H1 (cell line): Measurements from ENCODE around the gene TMEM163. TPM values are rescaled to one million over a fixed set of nuclear protein-coding genes. Genes with fewer than 3 reads are reported as not detected.

Experiments used
- CTCF ChIA-PET: fragments of 300-600 bp; sonication (Branson Sonifier 250); formaldehyde crosslinking; loops from one replicate; lab custom pipeline; 2021; ENCODE audit not compliant: partially characterized antibody; lab: Charles Lee
- POLR2A ChIA-PET: fragments of 300-600 bp; sonication (Branson Sonifier 250); formaldehyde crosslinking; loops from one replicate; lab custom pipeline; 2021; ENCODE audit warnings: inconsistent platforms; ENCODE audit not compliant: partially characterized antibody; lab: Charles Lee
- DNase-seq, 2 experiments: peaks; one replicate each; pipeline versions ENCODE4 v3.0.0 to v3.0.0-alpha.2; 2010 to 2022; ENCODE audit warnings: low spot score in 2 of 2, low read depth in 1 of 2, mixed read lengths in 1 of 2
- FAIRE-seq: peaks from 2 replicates; lab custom pipeline; 2011; peaks lifted over from hg19 to GRCh38; lab: Jason Lieb, UNC
- H2AFZ ChIP-seq: 2 replicates; pipeline ENCODE4 v1.8.1; 2012; ENCODE audit warnings: low read length, inconsistent platforms
- H2AK5ac ChIP-seq: 2 replicates; pipeline ENCODE4 v1.6.1; 2013; ENCODE audit warnings: low read depth, low read length
- H2BK120ac ChIP-seq: replicated peaks from 2 replicates; pipeline ENCODE3; 2013; ENCODE audit warnings: low read depth, low read length, inconsistent platforms
- H2BK12ac ChIP-seq: 2 replicates; pipeline ENCODE4 v1.6.1; 2013; ENCODE audit warnings: low read depth, low read length
- H2BK15ac ChIP-seq: 2 replicates; pipeline ENCODE4 v1.6.1; 2013; ENCODE audit warnings: low read length
- H2BK20ac ChIP-seq: 2 replicates; pipeline ENCODE4 v1.6.1; 2013; ENCODE audit warnings: low read length
- H2BK5ac ChIP-seq: 2 replicates; pipeline ENCODE4 v1.6.1; 2013; ENCODE audit warnings: low read depth, low read length
- H3K14ac ChIP-seq: 2 replicates; pipeline ENCODE4 v1.6.1; 2013; ENCODE audit warnings: inconsistent platforms; ENCODE audit not compliant: insufficient read length
- H3K18ac ChIP-seq: 2 replicates; pipeline ENCODE4 v1.6.1; 2013; ENCODE audit warnings: low read length; ENCODE audit errors: extremely low read depth
- H3K23ac ChIP-seq: 2 replicates; pipeline ENCODE4 v1.6.1; 2013; ENCODE audit warnings: inconsistent platforms; ENCODE audit not compliant: insufficient read length
- H3K23me2 ChIP-seq: 2 replicates; pipeline ENCODE4 v1.6.1; 2013; ENCODE audit warnings: low read depth, low read length
- H3K27ac ChIP-seq: 2 replicates; pipeline ENCODE4 v1.6.1; 2011; ENCODE audit warnings: low read depth, low read length, inconsistent platforms
- H3K27me3 ChIP-seq, 4 experiments: replicated peaks in 1 of 4; 1 replicate in 1 of 4; 2 replicates in 3 of 4; pipeline versions ENCODE4 v1.6.1 to v1.8.1; 2011 to 2013; ENCODE audit warnings: low read length in 3 of 4, mild to moderate bottlenecking in 3 of 4, inconsistent platforms in 2 of 4, mixed read lengths in 2 of 4, moderate library complexity in 1 of 4; ENCODE audit not compliant: control insufficient read depth in 3 of 4, insufficient read depth in 3 of 4; ENCODE audit errors: extremely low read depth in 1 of 4
- H3K36me3 ChIP-seq, 4 experiments: 2 replicates each; pipeline versions ENCODE4 v1.6.1 to v1.8.1; 2011 to 2013; ENCODE audit warnings: mild to moderate bottlenecking in 4 of 4, low read length in 3 of 4, moderate library complexity in 2 of 4, control low read depth in 1 of 4, inconsistent platforms in 1 of 4; ENCODE audit not compliant: insufficient read depth in 4 of 4, control insufficient read depth in 2 of 4
- H3K4ac ChIP-seq: replicated peaks from 2 replicates; pipeline ENCODE3; 2013; ENCODE audit warnings: low read length, low read depth, mixed read lengths, inconsistent platforms; ENCODE audit not compliant: insufficient read length
- H3K4me1 ChIP-seq, 4 experiments: replicated peaks in 1 of 4; 1 replicate in 1 of 4; 2 replicates in 3 of 4; pipeline versions ENCODE4 v1.6.1 to v1.8.1; 2011 to 2013; ENCODE audit warnings: low read length in 3 of 4, inconsistent platforms in 2 of 4, mixed read lengths in 1 of 4; ENCODE audit not compliant: insufficient read depth in 4 of 4, control insufficient read depth in 3 of 4
- H3K4me2 ChIP-seq, 2 experiments: 2 replicates each; pipeline versions ENCODE4 v1.6.1 to v1.8.1; 2011 to 2013; ENCODE audit warnings: low read depth in 2 of 2, low read length in 2 of 2, control low read depth in 1 of 2, inconsistent platforms in 1 of 2, mild to moderate bottlenecking in 1 of 2; ENCODE audit not compliant: insufficient read depth in 1 of 2
- H3K4me3 ChIP-seq, 4 experiments: fragments of 200-600, 300-600 bp in 1 of 4; sonication (generic), shearing (Covaris generic), sonication (Bioruptor Twin) in 1 of 4; 2 replicates each; pipeline versions ENCODE4 v1.5.1 to v1.8.1; 2011 to 2016; ENCODE audit warnings: low read length in 4 of 4, low read depth in 3 of 4, control low read depth in 2 of 4, inconsistent platforms in 2 of 4, mild to moderate bottlenecking in 2 of 4, mixed read lengths in 1 of 4, moderate library complexity in 1 of 4; ENCODE audit not compliant: insufficient read depth in 2 of 4; ENCODE audit errors: extremely low read depth in 1 of 4
- H3K56ac ChIP-seq: replicated peaks from 2 replicates; pipeline ENCODE3; 2013; ENCODE audit warnings: low read depth, mild to moderate bottlenecking, mixed read lengths, low read length, inconsistent platforms; ENCODE audit not compliant: insufficient read length
- H3K79me1 ChIP-seq: 2 replicates; pipeline ENCODE4 v1.6.1; 2013; ENCODE audit warnings: low read depth, low read length, control low read depth
- H3K79me2 ChIP-seq, 2 experiments: 2 replicates each; pipeline versions ENCODE4 v1.6.1 to v1.8.1; 2012 to 2013; ENCODE audit warnings: low read length in 2 of 2, mild to moderate bottlenecking in 2 of 2, inconsistent platforms in 1 of 2; ENCODE audit not compliant: insufficient read depth in 2 of 2, control insufficient read depth in 1 of 2
- H3K9ac ChIP-seq, 4 experiments: replicated peaks in 1 of 4; 1 replicate in 1 of 4; 2 replicates in 3 of 4; pipeline versions ENCODE4 v1.6.1 to v1.8.1; 2011 to 2013; ENCODE audit warnings: low read depth in 3 of 4, low read length in 3 of 4, control low read depth in 2 of 4, mild to moderate bottlenecking in 2 of 4, moderate library complexity in 2 of 4, inconsistent platforms in 1 of 4; ENCODE audit errors: extremely low read depth in 1 of 4
- H3K9me3 ChIP-seq, 2 experiments: 2 replicates each; pipeline versions ENCODE4 v1.6.1 to v1.8.1; 2012 to 2013; ENCODE audit warnings: mild to moderate bottlenecking in 2 of 2, moderate library complexity in 2 of 2, control low read depth in 1 of 2, inconsistent platforms in 1 of 2, low read depth in 1 of 2, low read length in 1 of 2, mixed read lengths in 1 of 2; ENCODE audit not compliant: insufficient read depth in 2 of 2
- H4K20me1 ChIP-seq, 2 experiments: replicated peaks in 1 of 2; 2 replicates each; pipeline versions ENCODE3 to v1.8.1; 2011 to 2013; ENCODE audit warnings: inconsistent platforms in 2 of 2, low read length in 2 of 2, mild to moderate bottlenecking in 1 of 2; ENCODE audit not compliant: insufficient read depth in 2 of 2, control insufficient read depth in 1 of 2
- H4K5ac ChIP-seq: 2 replicates; pipeline ENCODE4 v1.6.1; 2013; ENCODE audit warnings: low read length, low read depth, mixed read lengths, inconsistent platforms; ENCODE audit not compliant: insufficient read length
- H4K8ac ChIP-seq: 2 replicates; pipeline ENCODE4 v1.8.0; 2013; ENCODE audit warnings: mild to moderate bottlenecking, moderate library complexity, low read length, inconsistent platforms; ENCODE audit not compliant: insufficient read depth; ENCODE audit errors: extremely low read depth
- H4K91ac ChIP-seq: replicated peaks from 2 replicates; pipeline ENCODE3; 2013; ENCODE audit warnings: low read length, mixed read lengths, inconsistent platforms; ENCODE audit not compliant: insufficient read length
- BRCA1 ChIP-seq: IDR thresholded peaks from 2 replicates; pipeline ENCODE4 v1.6.1; 2012; ENCODE audit warnings: low read depth, low read length, improper control_type of control experiment
- CBX5 ChIP-seq: fragments of 300-800, 300-1000 bp; sonication (generic); IDR thresholded peaks from 2 replicates; pipeline ENCODE4 v1.7.1; 2016; ENCODE audit warnings: antibody characterized with exemption, low read length, low read depth
- CREB1 ChIP-seq: IDR thresholded peaks from 2 replicates; pipeline ENCODE4 v1.6.1; 2012; ENCODE audit warnings: inconsistent platforms
- CTBP2 ChIP-seq: IDR thresholded peaks from 2 replicates; pipeline ENCODE4 v1.7.0; 2011; ENCODE audit warnings: borderline replicate concordance, mild to moderate bottlenecking, moderate library complexity, mixed read lengths, low read length; ENCODE audit not compliant: insufficient read depth, insufficient read length
- HDAC2 ChIP-seq, 2 experiments: fragments of 300-600 bp in 1 of 2; sonication (generic) in 1 of 2; IDR thresholded peaks; 2 replicates each; pipeline ENCODE4 v1.6.1; 2011 to 2012; ENCODE audit warnings: low read depth in 2 of 2, low read length in 2 of 2, mild to moderate bottlenecking in 2 of 2, moderate library complexity in 2 of 2, borderline replicate concordance in 1 of 2, inconsistent platforms in 1 of 2
- JUN ChIP-seq: IDR thresholded peaks from 2 replicates; pipeline ENCODE4 v1.6.1; 2011; ENCODE audit warnings: low read depth, mild to moderate bottlenecking, improper control_type of control experiment, low read length
- SAP30 ChIP-seq: fragments of 300-600 bp; sonication (generic); IDR thresholded peaks from 2 replicates; pipeline ENCODE4 v1.7.1; 2012; ENCODE audit warnings: low read length, moderate library complexity, mild to moderate bottlenecking, inconsistent platforms; ENCODE audit not compliant: insufficient read depth, insufficient replicate concordance
- SIN3A ChIP-seq, 2 experiments: IDR thresholded peaks in 1 of 2; conservative IDR thresholded peaks in 1 of 2; 2 replicates each; pipeline ENCODE4 v1.6.1; 2011 to 2012; ENCODE audit warnings: low read length in 2 of 2, improper control_type of control experiment in 1 of 2, low read depth in 1 of 2, mild to moderate bottlenecking in 1 of 2
- SIRT6 ChIP-seq: IDR thresholded peaks from one replicate; pipeline ENCODE4 v1.7.1; 2012; ENCODE audit warnings: low read length, inconsistent platforms
- TEAD4 ChIP-seq: IDR thresholded peaks from 2 replicates; pipeline ENCODE4 v1.6.1; 2012; ENCODE audit warnings: low read depth, low read length, inconsistent platforms, mixed read lengths
- YY1 ChIP-seq: IDR thresholded peaks from 2 replicates; pipeline ENCODE4 v1.6.1; 2011; ENCODE audit warnings: low read depth, mild to moderate bottlenecking, low read length
- WGBS, 2 experiments: shearing (Covaris generic) in 1 of 2; methylation state at CpG; one replicate each; pipeline versions ENCODE4 v1.1.6 to v1.1.7; 2013 to 2015; ENCODE audit warnings: low lambda C conversion rate in 2 of 2, mixed read lengths in 2 of 2, inconsistent platforms in 1 of 2, low coverage in 1 of 2, missing lambda C conversion rate in 1 of 2; ENCODE audit not compliant: insufficient replicate concordance in 2 of 2, insufficient coverage in 1 of 2, insufficient read length in 1 of 2; ENCODE audit errors: extremely low coverage in 1 of 2, missing lambda C conversion rate in 1 of 2; 5-methylcytosine and 5-hydroxymethylcytosine counted together
- polyA plus RNA-seq, 7 experiments: library from polyadenylated mRNA; depleted of rRNA in 3 of 7; stranded (reverse) in 5 of 7; unstranded in 2 of 7; fragments of >200 nt in 5 of 7; fragments of 200-250 nt in 2 of 7; gene quantifications; 1 replicate in 5 of 7; 2 replicates in 1 of 7; 4 replicates in 1 of 7; pipeline versions ENCODE4 v1.2.1 to v1.2.3, GENCODE V29; 2011 to 2013; ENCODE audit warnings: missing spikeins in 2 of 7, mixed read lengths in 2 of 7
- total RNA-seq: library from RNA; stranded (reverse); fragmentation: NEBNext Ultra II Directional; extraction: Animal tissue kit (Norgen Biotek cat#: 25700); gene quantifications from 2 replicates; pipeline ENCODE4 v1.2.1, GENCODE V29; 2021
- TF ChIP-seq, protein P1 (sequence below), 3 experiments: IDR thresholded peaks; 1 replicate in 2 of 3; 2 replicates in 1 of 3; pipeline versions ENCODE4 v1.5.1 to v1.6.1; 2011; ENCODE audit warnings: low read length in 3 of 3, mild to moderate bottlenecking in 3 of 3, inconsistent platforms in 2 of 3, low read depth in 1 of 3, moderate library complexity in 1 of 3; ENCODE audit not compliant: insufficient read depth in 1 of 3; ENCODE audit errors: control extremely low read depth in 1 of 3

Gene TMEM163
- total and polyA plus RNA-seq, 2 of the 8 experiments (the other 6 are each of a cell fraction or from before 2014, with no cell fraction given), result 2.8 to 3.2 TPM

GRCh38 chr2:134502104-134502503 lies 216.7 kb downstream of the TMEM163 start:
- peaks cover 0 to 8% (median 0%) of the 10 kb centered on the region in 4 experiments; a peak in 4 of 7 replicates for H3K4me1 ChIP-seq
- CTCF ChIA-PET, result interaction anchor here (1.4 to 1.9 kb wide), 2 partner anchors 10 to 12 kb away, joined by 3 to 6 read pairs; no protein-coding TSS in a partner anchor
- DNase-seq, result no peak
- TF ChIP-seq YY1 (no peak), CTBP2 (no peak), SIN3A (conservative IDR thresholded peaks at IDR 0.05 in 1 of 2, IDR thresholded peaks at IDR 0.05 in 1 of 2; ENCODE audit: low read depth in 1 of 2, low read length in 2 of 2) (no peak), TEAD4 (no peak), SAP30 (no peak), CBX5 (no peak), HDAC2 (IDR thresholded peaks at IDR 0.05; ENCODE audit: borderline replicate concordance in 1 of 2, low read depth in 2 of 2, low read length in 2 of 2) (no peak), JUN (no peak), BRCA1 (no peak), SIRT6 (no peak), CREB1 (no peak)
- TF ChIP-seq, protein P1, sequence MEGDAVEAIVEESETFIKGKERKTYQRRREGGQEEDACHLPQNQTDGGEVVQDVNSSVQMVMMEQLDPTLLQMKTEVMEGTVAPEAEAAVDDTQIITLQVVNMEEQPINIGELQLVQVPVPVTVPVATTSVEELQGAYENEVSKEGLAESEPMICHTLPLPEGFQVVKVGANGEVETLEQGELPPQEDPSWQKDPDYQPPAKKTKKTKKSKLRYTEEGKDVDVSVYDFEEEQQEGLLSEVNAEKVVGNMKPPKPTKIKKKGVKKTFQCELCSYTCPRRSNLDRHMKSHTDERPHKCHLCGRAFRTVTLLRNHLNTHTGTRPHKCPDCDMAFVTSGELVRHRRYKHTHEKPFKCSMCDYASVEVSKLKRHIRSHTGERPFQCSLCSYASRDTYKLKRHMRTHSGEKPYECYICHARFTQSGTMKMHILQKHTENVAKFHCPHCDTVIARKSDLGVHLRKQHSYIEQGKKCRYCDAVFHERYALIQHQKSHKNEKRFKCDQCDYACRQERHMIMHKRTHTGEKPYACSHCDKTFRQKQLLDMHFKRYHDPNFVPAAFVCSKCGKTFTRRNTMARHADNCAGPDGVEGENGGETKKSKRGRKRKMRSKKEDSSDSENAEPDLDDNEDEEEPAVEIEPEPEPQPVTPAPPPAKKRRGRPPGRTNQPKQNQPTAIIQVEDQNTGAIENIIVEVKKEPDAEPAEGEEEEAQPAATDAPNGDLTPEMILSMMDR (IDR thresholded peaks at IDR 0.05; ENCODE audit: control extremely low read depth in 1 of 3, insufficient read depth in 1 of 3, low read depth in 1 of 3, low read length in 3 of 3), result no peak

More at GRCh38 chr2:134502104-134502503, 216.7 kb downstream of the TMEM163 start:
- FAIRE-seq, result no peak
- H3K56ac ChIP-seq, result no peak overlapping the region
- H2AFZ ChIP-seq, result no peak overlapping the region
- H3K4me2 ChIP-seq, result no peak overlapping the region
- H3K4ac ChIP-seq, result no peak overlapping the region
- no peak overlapping the region for H2BK120ac ChIP-seq
- no peak overlapping the region for H2BK12ac ChIP-seq
- H2BK20ac ChIP-seq, result no peak overlapping the region
- POLR2A ChIA-PET, result no interaction called here
- H3K79me1 ChIP-seq, result no peaks in the 10 kb centered on the region
- H2BK5ac ChIP-seq, result no peak overlapping the region
- no peak overlapping the region for H3K9ac ChIP-seq
- no peak overlapping the region for H3K4me3 ChIP-seq
- no peak overlapping the region for H4K8ac ChIP-seq
- no peaks in the 10 kb centered on the region for H3K79me2 ChIP-seq
- H2BK15ac ChIP-seq, result no peak overlapping the region
- H3K9me3 ChIP-seq, result no peaks in the 10 kb centered on the region
- no peaks in the 10 kb centered on the region for H3K36me3 ChIP-seq
- WGBS, 2 experiments, result 92% methylated on average over 2 of the region's 2 CpGs; no CpG with 5 or more reads in 1 of the 2 experiments
- no peak overlapping the region for H3K18ac ChIP-seq
- H3K14ac ChIP-seq, result no peak overlapping the region
- no peak overlapping the region for H4K91ac ChIP-seq
- no peak overlapping the region for H4K5ac ChIP-seq
- H3K23me2 ChIP-seq, result no peaks in the 10 kb centered on the region
- no peaks in the 10 kb centered on the region for H4K20me1 ChIP-seq
- no peaks in the 10 kb centered on the region for H3K27me3 ChIP-seq
- no peak overlapping the region for H3K27ac ChIP-seq
- no peak overlapping the region for H3K23ac ChIP-seq
- no peak overlapping the region for H2AK5ac ChIP-seq
